Common myeloid progenitor, CD34-positive (primary cell): Measurements from ENCODE around the gene GFOD1.
A peak's percentile ranks its signal among the peaks of the same experiment; 100 is the strongest.

Experiments
- CTCF ChIA-PET: fragments of 350-600 bp; sonication (Branson Sonifier 250); formaldehyde crosslinking; loops from one replicate; lab custom pipeline; 2021; ENCODE audit warnings: antibody characterized with exemption; lab: Charles Lee
- POLR2A ChIA-PET: fragments of 350-600 bp; sonication (Branson Sonifier 250); formaldehyde crosslinking; loops from one replicate; lab custom pipeline; 2021; ENCODE audit warnings: antibody characterized with exemption; lab: Charles Lee
- DNase-seq, 3 donors: peaks; one replicate each; pipeline versions ENCODE4 v3.0.0 to v3.0.0-alpha.2; 2013
- H3K27ac ChIP-seq, 2 experiments: 1 replicate in 1 of 2; 2 replicates in 1 of 2; pipeline ENCODE4 v1.7.0; 2013; ENCODE audit warnings: inconsistent platforms in 2 of 2, low read length in 2 of 2, mild to moderate bottlenecking in 2 of 2, low read depth in 1 of 2, moderate library complexity in 1 of 2; ENCODE audit not compliant: severe bottlenecking in 2 of 2, insufficient read depth in 1 of 2, poor library complexity in 1 of 2
- H3K27me3 ChIP-seq, 5 experiments: replicated peaks in 2 of 5; 1 replicate in 3 of 5; 2 replicates in 2 of 5; pipeline versions ENCODE4 v1.6.1 to v1.7.0; 2013; ENCODE audit warnings: low read length in 4 of 5, mild to moderate bottlenecking in 2 of 5, moderate library complexity in 2 of 5, inconsistent platforms in 1 of 5; ENCODE audit not compliant: insufficient read depth in 5 of 5, control insufficient read depth in 4 of 5
- H3K36me3 ChIP-seq, 4 experiments: 1 replicate in 2 of 4; 2 replicates in 2 of 4; pipeline versions ENCODE4 v1.6.1 to v1.7.0; 2013; ENCODE audit warnings: low read length in 3 of 4, control low read depth in 1 of 4, mild to moderate bottlenecking in 1 of 4; ENCODE audit not compliant: control insufficient read depth in 4 of 4, insufficient read depth in 4 of 4
- H3K4me1 ChIP-seq, 4 experiments: 1 replicate in 3 of 4; 2 replicates in 1 of 4; pipeline versions ENCODE4 v1.6.1 to v1.7.1; 2013; ENCODE audit warnings: low read length in 3 of 4, mild to moderate bottlenecking in 3 of 4, control low read depth in 1 of 4, inconsistent platforms in 1 of 4, moderate library complexity in 1 of 4; ENCODE audit not compliant: control insufficient read depth in 4 of 4, insufficient read depth in 4 of 4; ENCODE audit errors: control extremely low read depth in 1 of 4
- H3K4me3 ChIP-seq, 7 experiments: 1 replicate in 4 of 7; 2 replicates in 3 of 7; pipeline versions ENCODE4 v1.5.1 to v1.7.0; 2013; ENCODE audit warnings: mild to moderate bottlenecking in 7 of 7, low read length in 6 of 7, moderate library complexity in 6 of 7, inconsistent platforms in 2 of 7, low read depth in 2 of 7, control low read depth in 1 of 7; ENCODE audit not compliant: insufficient read depth in 4 of 7, control insufficient read depth in 1 of 7; ENCODE audit errors: extremely low read depth in 1 of 7
- H3K9me3 ChIP-seq, 5 experiments: 1 replicate in 4 of 5; 2 replicates in 1 of 5; pipeline versions ENCODE4 v1.6.1 to v1.7.1; 2013; ENCODE audit warnings: low read length in 4 of 5, mild to moderate bottlenecking in 2 of 5, inconsistent platforms in 1 of 5, low read depth in 1 of 5, moderate library complexity in 1 of 5; ENCODE audit not compliant: control insufficient read depth in 4 of 5, insufficient read depth in 2 of 5; ENCODE audit errors: control extremely low read depth in 1 of 5
- WGBS: methylation state at CpG from one replicate; pipeline ENCODE4 v1.1.5; 2013; ENCODE audit not compliant: insufficient coverage; 5-methylcytosine and 5-hydroxymethylcytosine counted together

The GFOD1 gene

DNA sequence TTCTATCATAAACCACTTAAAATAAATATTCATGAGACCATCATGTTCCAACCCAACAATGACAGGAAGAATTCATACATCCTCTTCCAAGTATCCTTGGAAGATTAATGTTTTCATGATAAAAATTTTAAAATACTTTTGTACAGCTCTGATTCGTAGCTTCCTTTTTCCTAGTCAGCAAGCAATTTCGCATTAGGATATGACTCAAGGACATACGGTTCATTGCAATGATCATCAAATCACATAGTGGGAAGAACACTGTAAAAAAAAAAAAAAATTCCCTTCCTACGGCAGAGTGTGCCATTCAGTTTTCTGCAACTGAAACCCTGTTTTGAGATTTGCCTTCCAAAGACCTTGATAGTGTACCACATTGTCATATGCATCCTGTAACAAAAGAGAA lies 35.3 kb upstream of the GFOD1 start:
- Histone ChIP-seq H3K27me3 (no peaks in the 10 kb centered on the region), H3K9me3 (no peaks in the 10 kb centered on the region), H3K36me3 (no peaks in the 10 kb centered on the region), H3K4me1 (peaks cover 2 to 42% (median 36%) of the 10 kb centered on the region in 4 experiments), H3K4me3 (no peak overlapping the region), H3K27ac (no peak overlapping the region)
- WGBS = 40% methylated on average over 2 of the region's 4 CpGs
- DNase-seq = peak in 1 of 3 donors; percentile 41
- POLR2A ChIA-PET = no interaction called here
- CTCF ChIA-PET = no interaction called here

DNA sequence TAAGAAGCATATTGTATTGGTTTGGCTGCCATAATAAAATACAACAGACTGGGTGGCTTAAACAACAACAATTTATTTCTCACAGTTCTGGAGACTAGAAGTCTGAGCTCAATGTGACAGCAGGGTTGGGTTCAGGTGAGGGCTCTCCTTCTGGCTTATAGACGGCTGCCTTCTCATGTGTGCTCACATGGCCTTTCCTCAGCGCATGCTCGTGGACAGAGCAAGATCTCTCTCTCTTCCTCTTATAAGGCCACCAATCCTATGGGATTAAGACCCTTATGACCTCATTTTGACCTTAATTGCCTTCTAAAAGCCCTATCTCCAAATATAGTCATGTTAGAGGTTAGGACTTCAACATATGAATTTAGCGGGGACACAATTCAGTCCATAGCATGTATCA lies 32.4 kb upstream of the GFOD1 start:
- DNase-seq = no peak
- CTCF ChIA-PET = no interaction called here
- H3K4me1 ChIP-seq = peaks cover 0 to 19% (median 13%) of the 10 kb centered on the region in 4 experiments
- no peaks in the 10 kb centered on the region for H3K36me3 ChIP-seq
- H3K27ac ChIP-seq = no peak overlapping the region
- H3K9me3 ChIP-seq = no peaks in the 10 kb centered on the region
- POLR2A ChIA-PET = no interaction called here
- no peaks in the 10 kb centered on the region for H3K27me3 ChIP-seq
- no peak overlapping the region for H3K4me3 ChIP-seq
- 100% methylated on average over 3 of the region's 4 CpGs for WGBS

- POLR2A ChIA-PET = no interaction called here
- no peaks in the 10 kb centered on the region for H3K27me3 ChIP-seq
- DNase-seq = no peak
- 89% methylated on average over 3 of the region's 3 CpGs for whole genome bisulfite sequencing
- H3K9me3 ChIP-seq = no peaks in the 10 kb centered on the region
- CTCF ChIA-PET = no interaction called here
- no peak overlapping the region for H3K27ac ChIP-seq
- H3K4me3 ChIP-seq = no peak overlapping the region
- no peaks in the 10 kb centered on the region for H3K36me3 ChIP-seq
- H3K4me1 ChIP-seq = no peaks in the 10 kb centered on the region
Measured at GRCh38 chr6:13517116-13517515, 29.7 kb upstream of the GFOD1 start.

- no peak overlapping the region for H3K4me3 ChIP-seq
- no peaks in the 10 kb centered on the region for H3K4me1 ChIP-seq
- no peaks in the 10 kb centered on the region for H3K9me3 ChIP-seq
- DNase-seq = peak in 1 of 3 donors; percentile 56
- 100% methylated on average over 2 of the region's 3 CpGs for WGBS
- ChIA-PET POLR2A (no interaction called here), CTCF (no interaction called here)
- no peaks in the 10 kb centered on the region for H3K27me3 ChIP-seq
- H3K27ac ChIP-seq = no peak overlapping the region
- H3K36me3 ChIP-seq = no peaks in the 10 kb centered on the region
Measured at GRCh38 chr6:13515912-13516311, 28.5 kb upstream of the GFOD1 start.

DNA sequence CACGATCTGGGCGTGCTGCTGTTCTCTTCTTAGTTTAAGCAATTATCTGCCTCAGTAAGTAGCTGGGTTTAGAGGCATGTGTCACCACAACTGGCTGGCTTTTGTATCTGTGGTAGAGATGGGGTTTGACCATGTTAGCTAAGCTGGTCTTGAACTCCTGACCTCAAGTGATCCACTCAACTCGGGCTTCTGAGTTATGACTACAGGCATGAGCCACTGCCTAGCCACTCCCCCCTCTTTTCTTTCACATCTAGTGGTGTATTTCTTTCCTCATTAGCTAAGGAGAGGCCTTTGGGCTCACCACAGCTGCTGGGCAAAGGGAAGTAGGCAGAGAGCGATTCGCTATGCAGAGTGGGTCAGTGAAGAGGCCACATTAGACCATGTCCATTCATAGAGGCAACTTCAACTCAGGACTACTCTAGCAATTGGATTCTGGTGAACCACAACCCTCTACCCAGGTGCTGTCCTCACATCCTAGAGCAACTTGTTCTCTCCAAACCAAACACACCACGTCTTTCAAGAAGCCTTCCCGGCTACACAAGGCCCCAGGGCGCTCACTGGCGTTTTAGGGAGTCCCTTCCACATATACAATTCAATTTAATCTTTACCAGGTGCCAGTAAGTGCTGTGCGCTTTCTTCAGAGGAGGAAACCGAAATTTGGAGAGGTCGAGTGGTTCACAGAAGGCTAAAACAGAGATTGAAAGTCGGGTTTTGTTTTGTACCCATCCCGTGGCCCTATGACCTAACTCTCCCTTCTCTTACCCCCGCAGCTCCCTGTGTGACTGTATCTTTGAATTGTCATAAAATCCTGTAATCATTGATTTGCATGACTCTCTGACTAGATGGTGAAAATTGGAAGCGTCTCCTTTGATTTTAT lies 26.5 kb upstream of the GFOD1 start:
- H3K4me3 ChIP-seq = no peak overlapping the region
- no peaks in the 10 kb centered on the region for H3K4me1 ChIP-seq
- peak in 1 of 3 donors; percentile 46 for DNase-seq
- 83% methylated on average over 10 of the region's 16 CpGs for WGBS
- no peaks in the 10 kb centered on the region for H3K9me3 ChIP-seq
- H3K27ac ChIP-seq = no peak overlapping the region
- H3K36me3 ChIP-seq = no peaks in the 10 kb centered on the region
- H3K27me3 ChIP-seq = no peaks in the 10 kb centered on the region
- ChIA-PET CTCF (no interaction called here), POLR2A (no interaction called here)

- no peaks in the 10 kb centered on the region for H3K4me1 ChIP-seq
- H3K27me3 ChIP-seq = no peaks in the 10 kb centered on the region
- no peaks in the 10 kb centered on the region for H3K9me3 ChIP-seq
- ChIA-PET POLR2A (no interaction called here), CTCF (interaction anchor here (1.0 kb wide), 1 partner anchor 83 kb away, joined by 3 read pairs; no protein-coding TSS in a partner anchor)
- DNase-seq = no peak
- H3K36me3 ChIP-seq = no peaks in the 10 kb centered on the region
- H3K27ac ChIP-seq = no peak overlapping the region
- H3K4me3 ChIP-seq = no peak overlapping the region
- 95% methylated on average over 7 of the region's 9 CpGs for WGBS
Measured at GRCh38 chr6:13512900-13513299, 25.5 kb upstream of the GFOD1 start.

- no peak overlapping the region for H3K27ac ChIP-seq
- POLR2A ChIA-PET = interaction anchor here (1.3 kb wide), 1 partner anchor 12 kb away, joined by 4 read pairs; no protein-coding TSS in a partner anchor
- no peaks in the 10 kb centered on the region for H3K9me3 ChIP-seq
- peaks cover 0 to 5% (median 0%) of the 10 kb centered on the region in 4 experiments for H3K4me1 ChIP-seq
- WGBS = 96% methylated on average over 27 of the region's 33 CpGs
- H3K36me3 ChIP-seq = no peaks in the 10 kb centered on the region
- H3K27me3 ChIP-seq = no peaks in the 10 kb centered on the region
- CTCF ChIA-PET = interaction anchor here (1.0 kb wide), 3 partner anchors 26 to 82 kb away, joined by 3 read pairs; no protein-coding TSS in a partner anchor
- no peak for DNase-seq
- no peak overlapping the region for H3K4me3 ChIP-seq
Measured at GRCh38 chr6:13511913-13512717, 24.7 kb upstream of the GFOD1 start.
